Measurements from ENCODE around the gene FABP7.

GRCh38 chr6:122800906-122801305 is 21.4 kb downstream of the FABP7 start:
- TF ChIP-seq, protein P1, sequence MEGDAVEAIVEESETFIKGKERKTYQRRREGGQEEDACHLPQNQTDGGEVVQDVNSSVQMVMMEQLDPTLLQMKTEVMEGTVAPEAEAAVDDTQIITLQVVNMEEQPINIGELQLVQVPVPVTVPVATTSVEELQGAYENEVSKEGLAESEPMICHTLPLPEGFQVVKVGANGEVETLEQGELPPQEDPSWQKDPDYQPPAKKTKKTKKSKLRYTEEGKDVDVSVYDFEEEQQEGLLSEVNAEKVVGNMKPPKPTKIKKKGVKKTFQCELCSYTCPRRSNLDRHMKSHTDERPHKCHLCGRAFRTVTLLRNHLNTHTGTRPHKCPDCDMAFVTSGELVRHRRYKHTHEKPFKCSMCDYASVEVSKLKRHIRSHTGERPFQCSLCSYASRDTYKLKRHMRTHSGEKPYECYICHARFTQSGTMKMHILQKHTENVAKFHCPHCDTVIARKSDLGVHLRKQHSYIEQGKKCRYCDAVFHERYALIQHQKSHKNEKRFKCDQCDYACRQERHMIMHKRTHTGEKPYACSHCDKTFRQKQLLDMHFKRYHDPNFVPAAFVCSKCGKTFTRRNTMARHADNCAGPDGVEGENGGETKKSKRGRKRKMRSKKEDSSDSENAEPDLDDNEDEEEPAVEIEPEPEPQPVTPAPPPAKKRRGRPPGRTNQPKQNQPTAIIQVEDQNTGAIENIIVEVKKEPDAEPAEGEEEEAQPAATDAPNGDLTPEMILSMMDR (conservative IDR thresholded peaks at IDR 0.05; ENCODE audit: low read depth, low read length) = no peak
- TF ChIP-seq EZH2 (IDR thresholded peaks at IDR 0.05; ENCODE audit: borderline replicate concordance, low read depth, low read length, poor library complexity, severe bottlenecking) = no peak
